DOHH2 (cell line): ENCODE results near the gene MRPL11.

Experiments used
- CTCF ChIP-seq: fragments of 200-600 bp; sonication (generic); IDR thresholded peaks from one replicate; pipeline ENCODE4 v1.5.1; 2014; ENCODE audit warnings: antibody characterized with exemption, mild to moderate bottlenecking, low read depth, low read length; ENCODE audit not compliant: poor library complexity, severe bottlenecking
- EZH2phosphoT487 ChIP-seq: fragments of 200-600 bp; sonication (generic); IDR thresholded peaks from 2 replicates; pipeline ENCODE4 v1.6.1; 2017; ENCODE audit warnings: borderline replicate concordance, mild to moderate bottlenecking, antibody characterized with exemption, low read length, moderate library complexity, mixed read lengths

GRCh38 chr11:66432597-66432996 is 6.1 kb downstream of the MRPL11 start:
- no peak for TF ChIP-seq CTCF
- TF ChIP-seq EZH2phosphoT487 = no peak
